ENCODE measurements around the gene CHRNA7. TPM values are rescaled to one million over a fixed set of nuclear protein-coding genes. Genes with fewer than 3 reads are reported as not detected.

CHRNA7 gene
- total and polyA plus RNA-seq, 2 of the 8 experiments (the other 6 are each of a cell fraction or from before 2014, with no cell fraction given), result 7.5 to 11.0 TPM

GRCh38 chr15:31993062-31993461, 37.3 kb upstream of the CHRNA7 start (continued):
- TF ChIP-seq POU5F1 (IDR thresholded peaks at IDR 0.05; ENCODE audit: low read depth, low read length) (no peak), CEBPB (IDR thresholded peaks at IDR 0.05; ENCODE audit: low read depth, low read length) (no peak)

GRCh38 chr15:31997711-31998110, 32.6 kb upstream of the CHRNA7 start:
- Histone ChIP-seq H4K91ac (replicated peaks; ENCODE audit: insufficient read length, low read length) (no peak overlapping the region), H2BK12ac (ENCODE audit: low read depth, low read length) (no peak overlapping the region), H3K23me2 (ENCODE audit: low read depth, low read length) (no peaks in the 10 kb centered on the region), H3K27ac (ENCODE audit: low read depth, low read length) (no peak overlapping the region), H3K27me3 (replicated peaks in 1 of 4; ENCODE audit: control insufficient read depth in 3 of 4, extremely low read depth in 1 of 4, insufficient read depth in 3 of 4, low read length in 3 of 4) (no peaks in the 10 kb centered on the region), H3K4me3 (ENCODE audit: extremely low read depth in 1 of 4, insufficient read depth in 2 of 4, low read depth in 3 of 4, low read length in 4 of 4) (no peak overlapping the region), H3K4me2 (ENCODE audit: insufficient read depth in 1 of 2, low read depth in 2 of 2, low read length in 2 of 2) (no peak overlapping the region), H3K23ac (ENCODE audit: insufficient read length) (no peak overlapping the region), H3K9ac (replicated peaks in 1 of 4; ENCODE audit: extremely low read depth in 1 of 4, low read depth in 3 of 4, low read length in 3 of 4) (no peak overlapping the region), H4K8ac (ENCODE audit: extremely low read depth, insufficient read depth, low read length) (no peak overlapping the region), H2AFZ (ENCODE audit: low read length) (no peak overlapping the region), H2BK20ac (ENCODE audit: low read length) (no peak overlapping the region), H2BK5ac (ENCODE audit: low read depth, low read length) (no peak overlapping the region), H3K79me1 (ENCODE audit: low read depth, low read length) (no peaks in the 10 kb centered on the region), H3K4me1 (replicated peaks in 1 of 4; ENCODE audit: control insufficient read depth in 3 of 4, insufficient read depth in 4 of 4, low read length in 3 of 4) (no peaks in the 10 kb centered on the region), H3K56ac (replicated peaks; ENCODE audit: insufficient read length, low read depth, low read length) (no peak overlapping the region), H3K14ac (ENCODE audit: insufficient read length) (no peak overlapping the region), H2BK120ac (replicated peaks; ENCODE audit: low read depth, low read length) (no peak overlapping the region), H4K5ac (ENCODE audit: insufficient read length, low read depth, low read length) (no peak overlapping the region), H3K79me2 (ENCODE audit: control insufficient read depth in 1 of 2, insufficient read depth in 2 of 2, low read length in 2 of 2) (no peaks in the 10 kb centered on the region), H3K36me3 (ENCODE audit: control insufficient read depth in 2 of 4, insufficient read depth in 4 of 4, low read length in 3 of 4) (no peaks in the 10 kb centered on the region), H3K4ac (replicated peaks; ENCODE audit: insufficient read length, low read depth, low read length) (no peak overlapping the region), H3K9me3 (ENCODE audit: insufficient read depth in 2 of 2, low read depth in 1 of 2, low read length in 1 of 2) (no peaks in the 10 kb centered on the region), H2AK5ac (ENCODE audit: low read depth, low read length) (no peak overlapping the region), H3K18ac (ENCODE audit: extremely low read depth, low read length) (no peak overlapping the region), H4K20me1 (replicated peaks in 1 of 2; ENCODE audit: control insufficient read depth in 1 of 2, insufficient read depth in 2 of 2, low read length in 2 of 2) (no peaks in the 10 kb centered on the region), H2BK15ac (ENCODE audit: low read length) (no peak overlapping the region)
- DNase-seq (ENCODE audit: low read depth in 1 of 2, low spot score in 2 of 2), result no peak
- ChIA-PET POLR2A (ENCODE audit: partially characterized antibody) (no interaction called here), CTCF (ENCODE audit: partially characterized antibody) (no interaction called here)
- FAIRE-seq, result no peak
- TF ChIP-seq RAD21 (IDR thresholded peaks at IDR 0.05 in 1 of 2, conservative IDR thresholded peaks at IDR 0.05 in 1 of 2; ENCODE audit: low read depth in 2 of 2, low read length in 2 of 2) (no peak), EGR1 (IDR thresholded peaks at IDR 0.05; ENCODE audit: borderline replicate concordance, low read depth, low read length) (no peak), GTF2F1 (IDR thresholded peaks at IDR 0.05; ENCODE audit: borderline replicate concordance, low read depth, low read length) (no peak), JUND (IDR thresholded peaks at IDR 0.05; ENCODE audit: low read length) (no peak), ASH2L (IDR thresholded peaks at IDR 0.05; ENCODE audit: low read length) (no peak), CBX8 (IDR thresholded peaks at IDR 0.05; ENCODE audit: borderline replicate concordance, low read depth, low read length) (no peak), SRF (IDR thresholded peaks at IDR 0.05; ENCODE audit: low read depth, low read length) (no peak), TBP (IDR thresholded peaks at IDR 0.05; ENCODE audit: low read depth, low read length) (no peak), CBX5 (IDR thresholded peaks at IDR 0.05; ENCODE audit: low read depth, low read length) (no peak), CTCF (IDR thresholded peaks at IDR 0.05; ENCODE audit: control extremely low read depth in 1 of 3, insufficient read depth in 1 of 3, low read depth in 1 of 3, low read length in 3 of 3) (no peak)

All from H1 (cell line).